ENCODE measurements around the gene CDKN2AIP. TPM values are rescaled to one million over a fixed set of nuclear protein-coding genes. Genes with fewer than 3 reads are reported as not detected.
"Not testable (repeated sequence)": the region's sequence is repeated elsewhere in the genome, so short reads cannot be mapped to it uniquely, and the experiment has no call there.

The CDKN2AIP gene
- total RNA-seq, 1 donor from 2014 or later: 29.7 TPM

GRCh38 chr4:183450108-183450507 is 5.7 kb downstream of the CDKN2AIP start:
- no peak for DNase-seq (ENCODE audit: extremely low spot score, unreplicated experiment)
- Mint-ChIP-seq H3K4me1 (ENCODE audit: unreplicated experiment) (peaks cover 23% of the 10 kb centered on the region), H3K9me3 (no peaks in the 10 kb centered on the region), H3K27ac (no peak overlapping the region), H3K36me3 (peaks cover 37% of the 10 kb centered on the region), H3K27me3 (no peaks in the 10 kb centered on the region), H3K4me3 (no peak overlapping the region)
- TF ChIP-seq, protein P1, sequence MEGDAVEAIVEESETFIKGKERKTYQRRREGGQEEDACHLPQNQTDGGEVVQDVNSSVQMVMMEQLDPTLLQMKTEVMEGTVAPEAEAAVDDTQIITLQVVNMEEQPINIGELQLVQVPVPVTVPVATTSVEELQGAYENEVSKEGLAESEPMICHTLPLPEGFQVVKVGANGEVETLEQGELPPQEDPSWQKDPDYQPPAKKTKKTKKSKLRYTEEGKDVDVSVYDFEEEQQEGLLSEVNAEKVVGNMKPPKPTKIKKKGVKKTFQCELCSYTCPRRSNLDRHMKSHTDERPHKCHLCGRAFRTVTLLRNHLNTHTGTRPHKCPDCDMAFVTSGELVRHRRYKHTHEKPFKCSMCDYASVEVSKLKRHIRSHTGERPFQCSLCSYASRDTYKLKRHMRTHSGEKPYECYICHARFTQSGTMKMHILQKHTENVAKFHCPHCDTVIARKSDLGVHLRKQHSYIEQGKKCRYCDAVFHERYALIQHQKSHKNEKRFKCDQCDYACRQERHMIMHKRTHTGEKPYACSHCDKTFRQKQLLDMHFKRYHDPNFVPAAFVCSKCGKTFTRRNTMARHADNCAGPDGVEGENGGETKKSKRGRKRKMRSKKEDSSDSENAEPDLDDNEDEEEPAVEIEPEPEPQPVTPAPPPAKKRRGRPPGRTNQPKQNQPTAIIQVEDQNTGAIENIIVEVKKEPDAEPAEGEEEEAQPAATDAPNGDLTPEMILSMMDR (conservative IDR thresholded peaks at IDR 0.05): no peak

- peaks cover 3% of the 10 kb centered on the region for H3K36me3 Mint-ChIP-seq
- H3K4me3 Mint-ChIP-seq: no peak overlapping the region
- no peaks in the 10 kb centered on the region for H3K4me1 Mint-ChIP-seq (ENCODE audit: unreplicated experiment)
- no peaks in the 10 kb centered on the region for H3K9me3 Mint-ChIP-seq
- no peaks in the 10 kb centered on the region for H3K27me3 Mint-ChIP-seq
- TF ChIP-seq, protein P1 (conservative IDR thresholded peaks at IDR 0.05): no peak
- no peak overlapping the region for H3K27ac Mint-ChIP-seq
- no peak for DNase-seq (ENCODE audit: extremely low spot score, unreplicated experiment)
These were observed 11.2 kb downstream of the CDKN2AIP start for GRCh38 chr4:183455431-183456195.

GRCh38 chr4:183458005-183458404 is 13.6 kb downstream of the CDKN2AIP start:
- TF ChIP-seq, protein P1 (conservative IDR thresholded peaks at IDR 0.05): no peak
- Mint-ChIP-seq H3K4me1 (ENCODE audit: unreplicated experiment) (no peaks in the 10 kb centered on the region), H3K36me3 (peaks cover under 1% of the 10 kb centered on the region), H3K27ac (no peak overlapping the region), H3K4me3 (no peak overlapping the region), H3K27me3 (no peaks in the 10 kb centered on the region), H3K9me3 (no peaks in the 10 kb centered on the region)
- DNase-seq (ENCODE audit: extremely low spot score, unreplicated experiment): no peak

DNA sequence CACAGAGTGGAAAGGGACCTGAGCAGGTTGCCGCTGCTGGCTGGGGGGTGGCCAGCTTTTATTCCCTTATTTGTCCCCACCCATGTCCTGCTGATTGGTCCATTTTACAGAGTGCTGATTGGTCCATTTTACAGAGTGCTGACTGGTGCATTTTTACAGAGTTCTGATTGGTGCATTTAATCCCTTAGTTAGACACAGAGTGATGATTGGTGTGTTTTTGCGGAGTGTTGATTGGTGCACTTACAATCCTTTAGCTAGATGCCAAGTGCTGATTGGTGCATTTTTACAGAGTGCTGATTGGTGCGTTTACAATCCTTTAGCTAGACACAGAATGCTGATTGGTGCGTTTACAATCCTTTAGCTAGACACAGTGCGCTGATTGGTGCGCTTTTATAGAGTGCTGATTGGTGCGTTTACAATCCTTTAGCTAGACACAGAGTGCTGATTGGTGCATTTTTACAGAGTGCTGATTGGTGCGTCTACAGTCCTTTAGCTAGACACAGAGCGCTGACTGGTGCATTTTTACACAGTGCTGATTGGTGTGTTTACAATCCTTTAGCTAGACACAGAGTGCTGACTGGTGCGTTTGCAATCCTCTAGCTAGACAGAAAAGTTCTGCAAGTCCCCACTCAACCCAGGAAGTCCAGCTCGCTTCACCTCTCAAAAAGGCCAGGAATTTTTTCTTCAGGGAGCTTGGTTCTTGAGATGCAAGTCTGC is 19.6 kb downstream of the CDKN2AIP start:
- DNase-seq (ENCODE audit: extremely low spot score, unreplicated experiment); H3K4me1 Mint-ChIP-seq (ENCODE audit: unreplicated experiment); H3K27me3 Mint-ChIP-seq; H3K27ac Mint-ChIP-seq; H3K36me3 Mint-ChIP-seq; H3K4me3 Mint-ChIP-seq; H3K9me3 Mint-ChIP-seq: not testable (repeated sequence)

DNA sequence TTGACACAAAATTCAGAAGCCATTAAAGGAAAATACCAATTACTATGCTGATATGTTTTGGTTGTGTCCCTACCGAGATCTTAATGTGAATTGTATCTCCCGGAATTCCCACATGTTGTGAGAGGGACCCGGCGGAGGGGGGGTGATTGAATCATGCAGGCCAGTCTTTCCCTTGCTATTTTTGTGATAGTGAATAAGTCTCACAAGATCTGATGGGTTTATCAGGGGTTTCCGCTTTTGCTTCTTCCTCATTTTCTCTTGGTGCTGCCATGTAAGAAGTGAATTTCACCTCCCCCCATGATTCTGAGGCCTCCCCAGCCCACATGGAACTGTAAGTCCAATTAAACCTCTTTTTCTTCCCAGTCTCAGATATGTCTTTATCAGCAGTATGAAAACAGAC is 21.4 kb downstream of the CDKN2AIP start:
- H3K27ac Mint-ChIP-seq: peak overlapping the region; percentile 6
- H3K27me3 Mint-ChIP-seq; H3K9me3 Mint-ChIP-seq; H3K4me3 Mint-ChIP-seq; H3K36me3 Mint-ChIP-seq; DNase-seq (ENCODE audit: extremely low spot score, unreplicated experiment); H3K4me1 Mint-ChIP-seq (ENCODE audit: unreplicated experiment): not testable (repeated sequence)

GRCh38 chr4:183467246-183467645 is 22.8 kb downstream of the CDKN2AIP start:
- H3K36me3 Mint-ChIP-seq: peaks cover 8% of the 10 kb centered on the region
- H3K9me3 Mint-ChIP-seq: peaks cover 4% of the 10 kb centered on the region
- TF ChIP-seq, protein P1 (conservative IDR thresholded peaks at IDR 0.05): no peak
- no peaks in the 10 kb centered on the region for H3K27me3 Mint-ChIP-seq
- DNase-seq (ENCODE audit: extremely low spot score, unreplicated experiment): no peak
- no peak overlapping the region for H3K27ac Mint-ChIP-seq
- H3K4me3 Mint-ChIP-seq: no peak overlapping the region
- peaks cover 8% of the 10 kb centered on the region for H3K4me1 Mint-ChIP-seq (ENCODE audit: unreplicated experiment)
